ENCODE data around the gene TRAFD1.

TRAFD1 gene

DNA sequence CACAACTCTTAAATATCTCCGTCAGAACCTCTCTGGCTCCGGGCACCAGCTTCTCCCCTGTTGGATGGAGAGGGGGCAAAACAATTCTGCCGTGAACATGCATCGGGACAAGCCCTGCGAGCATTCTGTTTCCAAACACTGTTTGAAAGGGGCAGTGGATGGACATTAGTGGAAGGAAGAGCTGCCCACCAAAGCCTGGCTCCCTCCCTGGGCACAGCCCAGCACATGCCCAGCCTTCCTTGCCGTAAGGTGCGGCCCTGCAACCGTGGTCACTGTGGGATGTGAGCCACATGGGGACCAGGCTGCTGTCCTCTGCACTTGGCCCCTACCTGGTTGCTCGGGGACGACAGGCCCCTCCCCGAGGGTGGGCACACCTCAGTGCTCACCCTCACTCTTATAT, 54.0 kb downstream of the TRAFD1 start:
- ChIA-PET POLR2A (no interaction called here), CTCF (no interaction called here)
- no peak for DNase-seq (ENCODE audit: extremely low spot score)
- TF ChIP-seq BHLHE40 (IDR thresholded peaks at IDR 0.05; ENCODE audit: borderline replicate concordance): no peak
- TF ChIP-seq LEF1 (IDR thresholded peaks at IDR 0.05; ENCODE audit: borderline replicate concordance): no peak
- TF ChIP-seq FOXM1 (IDR thresholded peaks at IDR 0.05; ENCODE audit: borderline replicate concordance): no peak
- no peak for TF ChIP-seq NFRKB (IDR thresholded peaks at IDR 0.05)
- TF ChIP-seq SUZ12 (IDR thresholded peaks at IDR 0.05): no peak
- no peak for TF ChIP-seq L3MBTL2 (conservative IDR thresholded peaks at IDR 0.05)

DNA sequence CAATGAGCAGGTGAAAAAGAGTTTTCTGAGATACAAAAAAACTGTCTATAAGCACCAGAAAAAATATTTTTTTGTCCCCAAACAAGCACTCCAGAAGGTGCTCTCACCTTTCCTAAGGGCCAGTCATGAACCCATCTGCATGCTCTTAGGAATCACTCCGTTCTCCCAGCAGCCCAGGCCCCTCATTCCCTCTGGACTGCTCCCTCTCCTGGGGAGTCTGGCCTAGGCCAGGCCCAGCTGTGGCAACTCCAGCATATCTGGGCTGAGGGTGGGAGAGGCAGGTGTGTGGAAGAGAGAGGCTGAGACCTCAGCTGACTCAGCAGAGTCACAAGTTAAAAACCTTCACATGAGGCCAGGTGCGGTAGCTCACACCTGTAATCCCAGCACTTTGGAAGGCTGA, 54.6 kb downstream of the TRAFD1 start:
- ChIA-PET POLR2A (no interaction called here), CTCF (no interaction called here)
- TF ChIP-seq LEF1 (IDR thresholded peaks at IDR 0.05; ENCODE audit: borderline replicate concordance): no peak
- TF ChIP-seq HDGF (IDR thresholded peaks at IDR 0.05; ENCODE audit: borderline replicate concordance): no peak
- TF ChIP-seq SUZ12 (IDR thresholded peaks at IDR 0.05): no peak
- no peak for TF ChIP-seq SP1 (IDR thresholded peaks at IDR 0.05)
- TF ChIP-seq BHLHE40 (IDR thresholded peaks at IDR 0.05; ENCODE audit: borderline replicate concordance): no peak
- TF ChIP-seq L3MBTL2 (conservative IDR thresholded peaks at IDR 0.05): no peak
- no peak for TF ChIP-seq TARDBP (IDR thresholded peaks at IDR 0.05)
- TF ChIP-seq PKNOX1 (IDR thresholded peaks at IDR 0.05): no peak
- no peak for TF ChIP-seq CTBP1 (IDR thresholded peaks at IDR 0.05; ENCODE audit: borderline replicate concordance)
- no peak for TF ChIP-seq ELF4 (IDR thresholded peaks at IDR 0.05)
- TF ChIP-seq FOXA1 (IDR thresholded peaks at IDR 0.05): no peak
- no peak for TF ChIP-seq NFRKB (IDR thresholded peaks at IDR 0.05)
- TF ChIP-seq ARNT (IDR thresholded peaks at IDR 0.05): no peak
- TF ChIP-seq FOXK2 (IDR thresholded peaks at IDR 0.05): no peak
- DNase-seq (ENCODE audit: extremely low spot score): no peak

DNA sequence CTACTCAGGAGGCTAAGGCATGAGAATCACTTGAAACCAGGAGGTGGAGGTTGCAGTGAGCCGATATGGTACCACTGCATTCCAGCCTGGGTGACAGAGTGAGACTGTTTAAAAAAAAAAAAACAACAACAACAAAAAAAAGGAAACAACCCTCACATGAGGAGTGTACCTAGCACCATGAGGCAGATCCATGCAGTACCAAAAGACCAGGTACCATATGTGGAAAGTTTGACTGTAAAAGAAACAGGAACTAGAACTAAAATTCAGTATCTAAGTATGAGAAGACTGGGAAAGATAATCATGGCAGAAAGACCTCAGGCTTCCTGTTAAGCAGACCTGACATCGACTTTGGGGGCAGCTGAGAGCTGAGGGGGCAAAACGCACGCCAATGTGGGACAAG, 55.1 kb downstream of the TRAFD1 start:
- no peak for DNase-seq (ENCODE audit: extremely low spot score)
- POLR2A ChIA-PET: no interaction called here
- CTCF ChIA-PET: no interaction called here
- TF ChIP-seq SUZ12 (IDR thresholded peaks at IDR 0.05) (no peak), PKNOX1 (IDR thresholded peaks at IDR 0.05) (no peak), TARDBP (IDR thresholded peaks at IDR 0.05) (no peak), LEF1 (IDR thresholded peaks at IDR 0.05; ENCODE audit: borderline replicate concordance) (no peak), L3MBTL2 (conservative IDR thresholded peaks at IDR 0.05) (no peak), CTBP1 (IDR thresholded peaks at IDR 0.05; ENCODE audit: borderline replicate concordance) (no peak), ZNF384 (IDR thresholded peaks at IDR 0.05) (no peak), FOXM1 (IDR thresholded peaks at IDR 0.05; ENCODE audit: borderline replicate concordance) (no peak), FOXK2 (IDR thresholded peaks at IDR 0.05) (no peak), HDGF (IDR thresholded peaks at IDR 0.05; ENCODE audit: borderline replicate concordance) (no peak), ARNT (IDR thresholded peaks at IDR 0.05) (no peak)

- ChIA-PET CTCF (no interaction called here), POLR2A (no interaction called here)
- TF ChIP-seq FOXK2 (IDR thresholded peaks at IDR 0.05) (no peak), ELF4 (IDR thresholded peaks at IDR 0.05) (no peak), CTBP1 (IDR thresholded peaks at IDR 0.05; ENCODE audit: borderline replicate concordance) (no peak), ZNF384 (IDR thresholded peaks at IDR 0.05) (no peak), BHLHE40 (IDR thresholded peaks at IDR 0.05; ENCODE audit: borderline replicate concordance) (no peak)
- DNase-seq (ENCODE audit: extremely low spot score): no peak
These were observed 57.1 kb downstream of the TRAFD1 start for GRCh38 chr12:112182499-112182898.

DNA sequence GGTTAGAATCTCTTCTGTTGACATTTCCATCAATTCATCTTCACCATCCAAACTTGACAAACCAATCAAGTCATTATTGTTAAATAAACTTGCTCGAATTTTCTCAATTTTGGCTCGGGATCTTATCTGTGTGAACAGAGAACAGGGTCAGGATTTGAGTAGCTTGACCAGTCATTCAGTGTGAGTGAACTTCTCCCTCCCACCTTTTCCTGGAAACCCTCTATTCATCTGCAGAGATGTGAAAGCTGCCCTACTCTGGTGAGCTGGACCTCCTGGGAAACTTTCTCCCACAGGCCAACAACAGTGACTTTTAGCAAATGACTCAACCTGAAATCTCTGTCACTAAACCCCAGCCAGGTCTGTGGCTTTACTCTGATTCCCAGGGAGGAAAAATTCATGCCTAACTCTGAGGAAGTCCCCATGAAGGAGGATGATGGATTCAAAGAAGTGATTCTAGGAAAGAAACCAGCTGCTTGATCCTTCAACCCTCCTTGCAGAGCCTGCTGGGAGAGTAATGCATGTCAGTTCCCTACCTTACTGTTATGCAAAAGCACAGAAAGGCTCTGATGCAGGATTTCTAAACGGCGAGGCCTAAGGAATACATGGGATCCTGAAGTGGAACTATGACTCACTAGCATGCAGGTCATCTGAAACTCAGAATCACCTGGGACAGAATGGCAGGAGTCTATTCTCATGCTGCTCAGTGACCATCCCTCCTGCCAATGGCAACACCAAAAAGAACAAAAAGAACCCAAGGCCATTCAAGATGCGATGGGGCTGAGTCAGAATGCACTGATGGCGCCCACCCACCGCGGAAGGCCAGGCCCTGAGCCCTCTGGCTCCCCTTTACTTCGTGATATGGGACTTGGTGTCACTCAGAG, 58.0 kb downstream of the TRAFD1 start:
- no peak for DNase-seq (ENCODE audit: extremely low spot score)
- ChIA-PET POLR2A (no interaction called here), CTCF (no interaction called here)
- TF ChIP-seq ELF4 (IDR thresholded peaks at IDR 0.05) (no peak), BHLHE40 (IDR thresholded peaks at IDR 0.05; ENCODE audit: borderline replicate concordance) (no peak), NFRKB (IDR thresholded peaks at IDR 0.05) (no peak), LEF1 (IDR thresholded peaks at IDR 0.05; ENCODE audit: borderline replicate concordance) (no peak), ZNF384 (IDR thresholded peaks at IDR 0.05) (no peak), PKNOX1 (IDR thresholded peaks at IDR 0.05) (no peak), HDGF (IDR thresholded peaks at IDR 0.05; ENCODE audit: borderline replicate concordance) (no peak), CTBP1 (IDR thresholded peaks at IDR 0.05; ENCODE audit: borderline replicate concordance) (no peak), SP1 (IDR thresholded peaks at IDR 0.05) (no peak), ARNT (IDR thresholded peaks at IDR 0.05) (no peak), L3MBTL2 (conservative IDR thresholded peaks at IDR 0.05) (no peak), FOXK2 (IDR thresholded peaks at IDR 0.05) (no peak), SUZ12 (IDR thresholded peaks at IDR 0.05) (no peak), TARDBP (IDR thresholded peaks at IDR 0.05) (no peak), FOXM1 (IDR thresholded peaks at IDR 0.05; ENCODE audit: borderline replicate concordance) (no peak)

DNA sequence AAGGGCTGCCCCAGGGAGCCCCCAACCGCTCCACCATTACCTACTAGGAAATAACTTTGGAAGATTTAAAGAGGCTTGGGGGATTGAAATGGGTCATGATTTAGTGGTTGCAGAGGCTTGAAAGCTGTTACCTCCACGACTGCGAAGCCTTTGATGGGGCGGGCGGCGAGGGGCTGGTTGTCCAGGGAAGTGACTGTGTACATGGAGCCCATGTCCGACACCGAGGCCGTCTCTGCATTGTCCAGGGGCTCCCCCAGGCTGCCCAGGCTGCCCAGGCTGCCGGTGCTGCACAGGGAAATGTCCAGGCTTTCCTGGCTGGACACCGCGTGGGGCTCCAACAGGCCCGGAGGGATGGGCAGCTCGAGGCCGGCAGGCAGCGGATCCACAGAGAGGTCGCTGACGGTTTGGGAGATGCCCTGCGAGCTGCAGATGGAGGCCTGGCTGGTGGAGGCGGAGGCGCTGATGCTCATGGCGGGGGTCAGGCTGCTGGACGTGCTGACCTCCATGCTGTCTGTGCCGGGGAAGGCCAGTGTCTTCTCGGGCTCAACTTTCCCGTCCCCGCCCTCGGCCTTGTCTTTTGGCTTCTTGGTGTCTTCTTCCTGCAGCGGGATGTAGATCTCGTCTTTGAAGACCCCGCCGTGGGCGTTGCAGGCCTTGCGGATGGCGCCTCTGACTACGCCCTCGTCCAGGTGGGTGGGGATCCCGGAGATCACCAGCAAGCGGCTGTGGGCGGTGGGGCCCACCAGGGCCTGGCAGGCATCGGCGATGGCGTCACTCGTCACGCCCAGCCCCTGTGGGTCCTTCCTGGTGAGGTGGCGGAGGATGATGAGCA, 58.9 kb downstream of the TRAFD1 start:
- TF ChIP-seq FOXA1 (IDR thresholded peaks at IDR 0.05) (no peak), NFRKB (IDR thresholded peaks at IDR 0.05) (no peak), CTBP1 (IDR thresholded peaks at IDR 0.05; ENCODE audit: borderline replicate concordance) (no peak)
- ChIA-PET CTCF (no interaction called here), POLR2A (no interaction called here)
- DNase-seq (ENCODE audit: extremely low spot score): no peak

All from HEK293T (cell line).